ENCODE results near the gene NRXN3. TPM values are rescaled to one million over a fixed set of nuclear protein-coding genes. Genes with fewer than 3 reads are reported as not detected.

NRXN3 gene
- total RNA-seq, 4 donors from 2014 or later, result 0.56 to 1.6 (median 1.1) TPM

DNA sequence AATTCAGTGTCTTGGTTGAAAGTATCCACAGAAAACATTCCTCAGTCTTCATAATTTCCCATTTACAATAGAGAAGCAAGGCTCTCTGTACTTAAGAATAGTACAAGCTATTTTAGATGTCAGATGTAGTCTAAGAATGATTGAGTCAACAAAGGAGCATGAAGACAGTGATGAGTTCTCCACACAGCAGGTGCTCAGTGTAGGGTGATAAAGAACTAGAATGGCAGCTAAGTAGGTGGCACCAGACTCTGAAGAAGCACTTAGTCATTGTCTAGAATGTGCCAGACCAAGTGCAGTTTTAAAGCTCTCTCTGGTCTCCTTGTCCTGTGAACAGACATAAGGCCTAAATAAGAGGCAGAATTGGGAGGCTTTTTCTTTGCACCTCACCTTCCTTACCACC, 504.6 kb downstream of the NRXN3 start:
- Histone ChIP-seq H3K36me3 (no peaks in the 10 kb centered on the region), H3K9me3 (no peaks in the 10 kb centered on the region), H3K27me3 (no peaks in the 10 kb centered on the region), H3K4me1 (no peaks in the 10 kb centered on the region), H3K4me3 (replicated peaks in 1 of 3) (no peak overlapping the region), H3K27ac (no peak overlapping the region)
- intact Hi-C loops (cut with DNase I), result no loop called here
- TF ChIP-seq, protein P1, sequence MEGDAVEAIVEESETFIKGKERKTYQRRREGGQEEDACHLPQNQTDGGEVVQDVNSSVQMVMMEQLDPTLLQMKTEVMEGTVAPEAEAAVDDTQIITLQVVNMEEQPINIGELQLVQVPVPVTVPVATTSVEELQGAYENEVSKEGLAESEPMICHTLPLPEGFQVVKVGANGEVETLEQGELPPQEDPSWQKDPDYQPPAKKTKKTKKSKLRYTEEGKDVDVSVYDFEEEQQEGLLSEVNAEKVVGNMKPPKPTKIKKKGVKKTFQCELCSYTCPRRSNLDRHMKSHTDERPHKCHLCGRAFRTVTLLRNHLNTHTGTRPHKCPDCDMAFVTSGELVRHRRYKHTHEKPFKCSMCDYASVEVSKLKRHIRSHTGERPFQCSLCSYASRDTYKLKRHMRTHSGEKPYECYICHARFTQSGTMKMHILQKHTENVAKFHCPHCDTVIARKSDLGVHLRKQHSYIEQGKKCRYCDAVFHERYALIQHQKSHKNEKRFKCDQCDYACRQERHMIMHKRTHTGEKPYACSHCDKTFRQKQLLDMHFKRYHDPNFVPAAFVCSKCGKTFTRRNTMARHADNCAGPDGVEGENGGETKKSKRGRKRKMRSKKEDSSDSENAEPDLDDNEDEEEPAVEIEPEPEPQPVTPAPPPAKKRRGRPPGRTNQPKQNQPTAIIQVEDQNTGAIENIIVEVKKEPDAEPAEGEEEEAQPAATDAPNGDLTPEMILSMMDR (IDR thresholded peaks at IDR 0.05), result no peak
- TF ChIP-seq POLR2A (IDR thresholded peaks at IDR 0.05), result no peak
- DNase-seq, result no peak

- H3K27me3 ChIP-seq, result no peaks in the 10 kb centered on the region
- no peak for DNase-seq
- H3K27ac ChIP-seq, result no peak overlapping the region
- TF ChIP-seq, protein P1 (IDR thresholded peaks at IDR 0.05), result no peak
- TF ChIP-seq POLR2A (IDR thresholded peaks at IDR 0.05), result no peak
- WGBS, 2 donors, result 83 to 89% methylated on average over 5 of the region's 5 CpGs
- intact Hi-C loops (cut with DNase I), result no loop called here
- no peaks in the 10 kb centered on the region for H3K4me1 ChIP-seq
- H3K4me3 ChIP-seq (replicated peaks in 1 of 3), result no peak overlapping the region
- no peaks in the 10 kb centered on the region for H3K36me3 ChIP-seq
- no peaks in the 10 kb centered on the region for H3K9me3 ChIP-seq
Measured at GRCh38 chr14:78683206-78683605, 513.0 kb downstream of the NRXN3 start.

DNA sequence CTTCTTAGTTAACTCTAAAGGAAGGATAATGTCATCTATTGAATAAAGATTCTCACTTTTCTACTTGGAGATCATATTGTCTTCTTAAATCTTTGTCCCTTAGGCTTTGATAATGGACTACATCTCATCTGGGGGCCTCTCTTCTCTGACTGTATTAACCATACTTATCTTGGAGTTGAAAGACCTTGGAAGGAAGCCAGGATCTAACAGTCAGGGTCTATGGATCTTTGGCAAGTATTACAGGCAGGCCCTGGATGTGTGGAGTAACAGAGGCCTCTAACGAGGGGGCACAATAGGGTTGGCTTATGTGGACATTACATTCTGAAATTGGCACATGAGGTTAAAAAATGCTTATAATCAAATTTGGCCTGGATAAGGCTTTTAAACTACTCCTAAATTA, 513.8 kb downstream of the NRXN3 start:
- no peaks in the 10 kb centered on the region for H3K36me3 ChIP-seq
- no peak overlapping the region for H3K27ac ChIP-seq
- H3K4me1 ChIP-seq, result no peaks in the 10 kb centered on the region
- no peaks in the 10 kb centered on the region for H3K9me3 ChIP-seq
- TF ChIP-seq, protein P1 (IDR thresholded peaks at IDR 0.05), result no peak
- TF ChIP-seq POLR2A (IDR thresholded peaks at IDR 0.05), result no peak
- no peaks in the 10 kb centered on the region for H3K27me3 ChIP-seq
- 11 to 19% methylated on average over 1 of the region's 1 CpG for WGBS, 2 donors
- no peak for DNase-seq
- intact Hi-C loops (cut with DNase I), result no loop called here
- H3K4me3 ChIP-seq (replicated peaks in 1 of 3), result no peak overlapping the region

DNA sequence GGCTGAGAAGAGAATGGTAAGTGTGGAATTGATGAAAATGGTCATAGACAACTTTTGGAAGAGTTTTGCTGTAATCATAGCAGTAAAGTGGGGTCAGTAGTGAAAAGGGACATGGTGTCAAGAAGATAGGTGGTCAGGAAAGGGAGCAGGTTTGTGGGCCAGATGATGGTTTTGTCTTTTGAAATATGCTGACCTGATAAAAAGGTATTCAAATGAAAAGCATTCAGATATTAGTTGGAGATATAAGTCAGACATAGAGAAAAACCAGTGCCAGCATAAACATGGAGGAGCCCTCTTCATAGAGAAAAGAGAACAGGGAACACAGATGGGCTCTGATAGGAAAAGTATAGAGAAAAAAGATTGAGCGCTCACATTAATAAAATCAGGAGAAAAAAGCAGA, 518.3 kb downstream of the NRXN3 start:
- WGBS, 2 donors, result 92 to 93% methylated on average over 1 of the region's 1 CpG

GRCh38 chr14:78690836-78691235, 520.7 kb downstream of the NRXN3 start:
- Histone ChIP-seq H3K4me3 (replicated peaks in 1 of 3) (no peak overlapping the region), H3K9me3 (no peaks in the 10 kb centered on the region), H3K27me3 (no peaks in the 10 kb centered on the region), H3K36me3 (no peaks in the 10 kb centered on the region), H3K27ac (no peak overlapping the region), H3K4me1 (no peaks in the 10 kb centered on the region)
- no peak for DNase-seq
- no peak for TF ChIP-seq POLR2A (IDR thresholded peaks at IDR 0.05)
- TF ChIP-seq, protein P1 (IDR thresholded peaks at IDR 0.05), result no peak
- whole genome bisulfite sequencing, 2 donors, result 75 to 87% methylated on average over 2 of the region's 2 CpGs
- intact Hi-C loops (cut with DNase I), result no loop called here

More for the DNA sequence above, 518.3 kb downstream of the NRXN3 start:
- no peak for TF ChIP-seq POLR2A (IDR thresholded peaks at IDR 0.05)
- TF ChIP-seq, protein P1 (IDR thresholded peaks at IDR 0.05), result no peak
- Histone ChIP-seq H3K9me3 (no peaks in the 10 kb centered on the region), H3K4me3 (replicated peaks in 1 of 3) (no peak overlapping the region), H3K27me3 (no peaks in the 10 kb centered on the region), H3K27ac (no peak overlapping the region), H3K4me1 (no peaks in the 10 kb centered on the region), H3K36me3 (no peaks in the 10 kb centered on the region)
- intact Hi-C loops (cut with DNase I), result no loop called here
- no peak for DNase-seq
